Bronchial epithelial cell (primary cell): ENCODE results near the gene HDAC4. TPM values are rescaled to one million over a fixed set of nuclear protein-coding genes. Genes with fewer than 3 reads are reported as not detected.

ENCODE experiments used
- DNase-seq: peaks from one replicate; pipeline ENCODE4 v3.0.0-alpha.2; 2010; ENCODE audit warnings: low read depth
- FAIRE-seq: peaks from 2 replicates; lab custom pipeline; 2011; peaks lifted over from hg19 to GRCh38; lab: Jason Lieb, UNC
- H3K27me3 ChIP-seq: 2 replicates; pipeline ENCODE4 v1.5.1; 2011; ENCODE audit warnings: low read length; ENCODE audit not compliant: control insufficient read depth, insufficient read depth
- H3K36me3 ChIP-seq: 2 replicates; pipeline ENCODE4 v1.5.1; 2011; ENCODE audit warnings: low read length; ENCODE audit not compliant: control insufficient read depth, insufficient read depth
- H3K4me3 ChIP-seq: 2 replicates; pipeline ENCODE4 v1.5.1; 2011; ENCODE audit warnings: mild to moderate bottlenecking, low read depth, low read length, control low read depth
- total RNA-seq: library from RNA; depleted of rRNA; stranded (reverse); fragments of >200 nt; gene quantifications from 2 replicates; pipeline ENCODE4 v1.2.1, GENCODE V29; 2014
- TF ChIP-seq, protein P1 (sequence below): IDR thresholded peaks from 2 replicates; pipeline ENCODE4 v1.5.1; 2011; ENCODE audit warnings: mild to moderate bottlenecking, moderate library complexity, low read length, control low read depth, inconsistent platforms; ENCODE audit not compliant: insufficient read depth, severe bottlenecking

HDAC4 gene
- total RNA-seq, 1 donor from 2014 or later = 5.3 TPM

DNA sequence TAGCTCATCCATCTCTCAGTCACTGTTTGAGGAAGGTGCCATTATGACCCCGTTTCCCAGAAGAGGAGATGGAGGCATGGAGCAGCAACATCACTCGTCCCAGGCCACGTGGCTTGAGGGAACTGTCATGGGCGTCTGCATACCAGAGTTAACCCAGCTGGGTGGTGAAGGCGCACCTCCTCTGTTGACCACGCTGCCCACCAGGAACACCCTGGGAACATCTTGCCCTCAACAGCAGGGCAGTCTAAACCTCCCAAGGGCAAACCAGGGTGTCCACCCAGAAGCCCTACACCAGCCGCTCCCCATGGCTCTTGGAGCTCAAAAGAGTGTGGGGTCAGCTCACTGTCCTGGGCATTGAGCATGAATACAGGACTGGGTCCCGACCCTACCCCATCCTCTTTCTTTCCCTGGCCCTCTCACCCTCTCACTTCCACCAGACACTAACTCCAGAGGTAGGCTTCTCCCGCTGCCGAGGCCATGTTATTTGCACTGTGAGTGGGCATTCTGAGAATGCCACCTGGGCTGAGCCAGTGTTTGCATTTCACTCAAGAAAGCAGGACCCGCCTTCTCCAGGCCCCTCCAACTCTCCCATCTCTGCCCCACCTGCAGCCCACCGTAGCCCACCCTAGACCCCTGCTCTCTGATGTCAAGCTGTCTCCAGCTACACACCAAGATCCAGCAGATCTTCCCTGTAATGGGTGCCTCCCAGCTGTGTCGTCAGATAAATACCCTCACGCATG lies 259.6 kb downstream of the HDAC4 start:
- Histone ChIP-seq H3K4me3 (no peak overlapping the region), H3K27me3 (no peaks in the 10 kb centered on the region), H3K36me3 (no peaks in the 10 kb centered on the region)
- TF ChIP-seq, protein P1, sequence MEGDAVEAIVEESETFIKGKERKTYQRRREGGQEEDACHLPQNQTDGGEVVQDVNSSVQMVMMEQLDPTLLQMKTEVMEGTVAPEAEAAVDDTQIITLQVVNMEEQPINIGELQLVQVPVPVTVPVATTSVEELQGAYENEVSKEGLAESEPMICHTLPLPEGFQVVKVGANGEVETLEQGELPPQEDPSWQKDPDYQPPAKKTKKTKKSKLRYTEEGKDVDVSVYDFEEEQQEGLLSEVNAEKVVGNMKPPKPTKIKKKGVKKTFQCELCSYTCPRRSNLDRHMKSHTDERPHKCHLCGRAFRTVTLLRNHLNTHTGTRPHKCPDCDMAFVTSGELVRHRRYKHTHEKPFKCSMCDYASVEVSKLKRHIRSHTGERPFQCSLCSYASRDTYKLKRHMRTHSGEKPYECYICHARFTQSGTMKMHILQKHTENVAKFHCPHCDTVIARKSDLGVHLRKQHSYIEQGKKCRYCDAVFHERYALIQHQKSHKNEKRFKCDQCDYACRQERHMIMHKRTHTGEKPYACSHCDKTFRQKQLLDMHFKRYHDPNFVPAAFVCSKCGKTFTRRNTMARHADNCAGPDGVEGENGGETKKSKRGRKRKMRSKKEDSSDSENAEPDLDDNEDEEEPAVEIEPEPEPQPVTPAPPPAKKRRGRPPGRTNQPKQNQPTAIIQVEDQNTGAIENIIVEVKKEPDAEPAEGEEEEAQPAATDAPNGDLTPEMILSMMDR = no peak
- FAIRE-seq (peak; percentile 28), DNase-seq (no peak)

DNA sequence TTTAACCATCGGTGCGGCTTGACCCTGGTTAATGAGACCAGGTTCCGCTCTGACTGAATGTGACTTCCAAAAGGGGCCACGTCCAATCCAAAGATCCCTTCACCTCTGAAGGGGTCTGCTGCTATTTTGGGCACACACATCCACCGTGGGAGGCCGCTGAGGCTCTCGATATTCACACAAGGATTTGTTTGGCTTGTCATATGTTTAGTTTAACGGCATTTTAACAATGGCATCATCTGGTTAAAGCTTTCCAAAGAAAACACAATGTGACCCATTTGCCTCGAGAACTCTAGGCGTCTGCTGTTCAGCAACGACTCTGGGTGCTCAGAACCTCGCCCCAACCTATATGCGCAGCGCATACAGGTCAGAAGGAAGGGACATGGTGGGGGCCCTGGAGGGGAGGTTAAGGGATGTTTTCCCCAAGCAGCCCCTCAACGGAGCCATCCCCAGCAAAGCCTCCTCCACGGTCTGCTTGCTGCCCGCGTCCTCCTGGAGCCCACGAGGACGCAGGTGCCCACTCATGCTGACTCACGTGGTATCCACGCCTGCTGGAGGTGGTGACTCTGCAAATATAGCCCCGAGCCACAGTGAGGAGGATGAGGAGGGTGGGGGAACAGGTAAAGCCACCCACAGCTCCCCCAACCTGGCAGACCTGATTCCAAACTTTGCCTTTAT lies 260.3 kb downstream of the HDAC4 start:
- Histone ChIP-seq H3K36me3 (no peaks in the 10 kb centered on the region), H3K27me3 (no peaks in the 10 kb centered on the region), H3K4me3 (no peak overlapping the region)
- DNase-seq = no peak
- no peak for FAIRE-seq
- TF ChIP-seq, protein P1 = no peak

DNA sequence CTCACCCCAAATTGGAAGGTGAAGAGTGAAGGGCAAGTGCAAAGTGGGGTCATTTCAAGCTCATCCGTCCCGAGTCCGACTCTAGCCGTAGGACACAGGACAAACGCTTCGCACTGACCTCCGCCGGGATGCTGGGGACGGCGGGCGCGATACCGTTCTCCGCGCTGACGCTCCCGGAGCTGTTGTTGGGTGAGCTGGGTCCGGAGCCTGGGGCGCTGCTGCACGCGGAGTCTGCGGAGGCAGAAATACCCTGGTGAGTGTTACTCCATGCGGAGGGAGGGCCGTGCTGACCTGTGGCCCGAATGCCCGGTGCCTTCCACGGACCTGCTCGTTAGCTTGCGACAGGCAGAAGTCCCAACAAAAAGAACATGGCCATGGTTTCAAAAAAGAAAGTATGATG lies 261.3 kb downstream of the HDAC4 start:
- Histone ChIP-seq H3K27me3 (no peaks in the 10 kb centered on the region), H3K4me3 (no peak overlapping the region), H3K36me3 (no peaks in the 10 kb centered on the region)
- TF ChIP-seq, protein P1 = no peak
- FAIRE-seq = no peak
- no peak for DNase-seq

DNA sequence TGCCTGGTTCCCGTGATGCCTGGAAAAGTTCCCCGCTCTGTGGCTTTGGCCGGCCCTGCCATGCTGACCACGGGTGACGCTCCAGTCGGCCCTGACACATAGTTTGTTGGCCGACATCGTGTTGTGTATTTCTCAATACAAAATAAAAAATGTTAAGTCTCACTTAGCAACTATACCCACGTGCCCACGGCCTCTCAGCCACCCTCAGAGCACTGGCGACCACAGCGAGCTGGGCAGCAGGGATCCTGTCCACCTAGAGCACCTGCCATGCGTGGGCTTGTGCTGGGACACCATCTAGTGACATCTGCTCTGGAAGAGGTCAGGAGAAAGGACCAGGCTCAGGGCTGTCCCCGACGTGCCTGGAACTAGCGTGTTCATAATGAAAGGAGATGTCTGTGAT lies 261.7 kb downstream of the HDAC4 start:
- DNase-seq (no peak), FAIRE-seq (no peak)
- Histone ChIP-seq H3K27me3 (no peaks in the 10 kb centered on the region), H3K4me3 (no peak overlapping the region), H3K36me3 (no peaks in the 10 kb centered on the region)
- TF ChIP-seq, protein P1 = no peak

DNA sequence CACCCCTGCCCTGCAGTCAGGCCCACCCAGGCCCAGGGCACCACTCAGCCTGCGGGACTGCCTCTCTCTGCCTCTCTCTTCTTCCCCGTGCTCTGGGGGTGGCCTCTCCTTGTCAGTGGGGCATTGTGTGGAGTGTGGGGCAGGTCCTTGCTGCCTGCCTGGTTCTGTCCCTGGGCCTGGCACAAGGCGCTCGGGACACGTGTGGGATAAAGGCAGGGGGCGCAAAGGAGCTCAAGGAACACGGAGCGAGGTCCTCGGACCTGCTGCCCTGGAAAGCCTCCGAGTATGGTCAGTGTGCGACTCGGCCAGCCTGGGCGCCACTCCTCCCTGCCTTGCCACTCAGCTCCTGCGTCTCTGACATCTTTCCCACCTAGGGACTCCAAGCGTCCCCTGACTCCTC lies 262.2 kb downstream of the HDAC4 start:
- Histone ChIP-seq H3K27me3 (no peaks in the 10 kb centered on the region), H3K36me3 (peaks cover 1% of the 10 kb centered on the region), H3K4me3 (no peak overlapping the region)
- FAIRE-seq = no peak
- DNase-seq = no peak
- TF ChIP-seq, protein P1 = no peak
